Measurements from ENCODE around the gene CYFIP2. TPM values are rescaled to one million over a fixed set of nuclear protein-coding genes. Genes with fewer than 3 reads are reported as not detected.

CYFIP2 gene
- total and polyA plus RNA-seq, 2 of the 13 experiments (the other 11 are each of a cell fraction or from before 2014, with no cell fraction given), result 22.6 to 30.3 TPM

DNA sequence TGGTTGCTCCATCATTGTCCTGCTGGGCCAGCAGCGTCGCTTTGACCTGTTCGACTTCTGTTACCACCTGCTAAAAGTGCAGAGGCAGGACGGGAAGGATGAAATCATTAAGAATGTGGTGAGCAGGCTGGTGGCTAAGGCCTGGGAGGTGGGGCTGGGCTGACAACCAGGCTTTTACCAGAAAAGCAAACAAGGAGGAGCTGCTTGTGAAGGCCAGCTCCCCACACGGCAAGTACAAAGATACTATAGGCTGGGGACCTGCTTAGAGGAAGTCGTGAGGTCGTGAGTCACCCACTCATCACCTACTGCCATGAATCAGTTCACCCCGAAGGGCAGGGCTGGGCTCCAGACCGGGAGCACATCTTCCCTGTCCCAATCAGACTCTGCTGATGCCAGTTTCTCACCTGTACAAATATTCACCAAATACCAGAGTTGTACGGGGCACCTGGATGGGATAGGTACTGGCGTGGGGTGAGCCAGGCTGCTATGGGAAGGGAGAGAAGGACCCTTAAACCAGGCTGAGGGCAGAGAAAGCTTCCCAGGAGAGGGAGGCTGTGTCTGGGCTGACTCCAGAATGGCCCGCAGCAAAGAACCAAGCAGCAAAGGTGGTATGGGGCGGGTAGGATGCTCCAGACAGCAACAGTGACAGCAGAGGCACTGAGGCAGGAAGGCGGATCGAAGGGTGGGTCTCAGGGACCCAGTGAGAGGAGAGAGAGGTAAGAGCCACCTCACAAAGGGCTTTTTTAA lies 124.8 kb downstream of the CYFIP2 start (continued):
- TF ChIP-seq ZSCAN20 (CRISPR knock-in tag; IDR thresholded peaks at IDR 0.05; ENCODE audit: borderline replicate concordance), result no peak
- TF ChIP-seq, protein P1, sequence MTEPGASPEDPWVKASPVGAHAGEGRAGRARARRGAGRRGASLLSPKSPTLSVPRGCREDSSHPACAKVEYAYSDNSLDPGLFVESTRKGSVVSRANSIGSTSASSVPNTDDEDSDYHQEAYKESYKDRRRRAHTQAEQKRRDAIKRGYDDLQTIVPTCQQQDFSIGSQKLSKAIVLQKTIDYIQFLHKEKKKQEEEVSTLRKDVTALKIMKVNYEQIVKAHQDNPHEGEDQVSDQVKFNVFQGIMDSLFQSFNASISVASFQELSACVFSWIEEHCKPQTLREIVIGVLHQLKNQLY (CRISPR knock-in tag; IDR thresholded peaks at IDR 0.05), result 0 out of 2 replicates have a peak, but pooled peaks have one; percentile 12
- TF ChIP-seq ZNF331 (CRISPR knock-in tag; IDR thresholded peaks at IDR 0.05), result 0 out of 2 replicates have a peak, but pooled peaks have one; percentile 29
- no peak for TF ChIP-seq KLF11 (CRISPR knock-in tag; IDR thresholded peaks at IDR 0.05)
- TF ChIP-seq ZFP36L2 (CRISPR knock-in tag; IDR thresholded peaks at IDR 0.05), result no peak
- TF ChIP-seq, protein P2, sequence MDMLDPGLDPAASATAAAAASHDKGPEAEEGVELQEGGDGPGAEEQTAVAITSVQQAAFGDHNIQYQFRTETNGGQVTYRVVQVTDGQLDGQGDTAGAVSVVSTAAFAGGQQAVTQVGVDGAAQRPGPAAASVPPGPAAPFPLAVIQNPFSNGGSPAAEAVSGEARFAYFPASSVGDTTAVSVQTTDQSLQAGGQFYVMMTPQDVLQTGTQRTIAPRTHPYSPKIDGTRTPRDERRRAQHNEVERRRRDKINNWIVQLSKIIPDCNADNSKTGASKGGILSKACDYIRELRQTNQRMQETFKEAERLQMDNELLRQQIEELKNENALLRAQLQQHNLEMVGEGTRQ (IDR thresholded peaks at IDR 0.05; ENCODE audit: low read depth, low read length), result no peak
- TF ChIP-seq, protein P2 (CRISPR knock-in tag; IDR thresholded peaks at IDR 0.05; ENCODE audit: borderline replicate concordance), result no peak
- TF ChIP-seq, protein P3, sequence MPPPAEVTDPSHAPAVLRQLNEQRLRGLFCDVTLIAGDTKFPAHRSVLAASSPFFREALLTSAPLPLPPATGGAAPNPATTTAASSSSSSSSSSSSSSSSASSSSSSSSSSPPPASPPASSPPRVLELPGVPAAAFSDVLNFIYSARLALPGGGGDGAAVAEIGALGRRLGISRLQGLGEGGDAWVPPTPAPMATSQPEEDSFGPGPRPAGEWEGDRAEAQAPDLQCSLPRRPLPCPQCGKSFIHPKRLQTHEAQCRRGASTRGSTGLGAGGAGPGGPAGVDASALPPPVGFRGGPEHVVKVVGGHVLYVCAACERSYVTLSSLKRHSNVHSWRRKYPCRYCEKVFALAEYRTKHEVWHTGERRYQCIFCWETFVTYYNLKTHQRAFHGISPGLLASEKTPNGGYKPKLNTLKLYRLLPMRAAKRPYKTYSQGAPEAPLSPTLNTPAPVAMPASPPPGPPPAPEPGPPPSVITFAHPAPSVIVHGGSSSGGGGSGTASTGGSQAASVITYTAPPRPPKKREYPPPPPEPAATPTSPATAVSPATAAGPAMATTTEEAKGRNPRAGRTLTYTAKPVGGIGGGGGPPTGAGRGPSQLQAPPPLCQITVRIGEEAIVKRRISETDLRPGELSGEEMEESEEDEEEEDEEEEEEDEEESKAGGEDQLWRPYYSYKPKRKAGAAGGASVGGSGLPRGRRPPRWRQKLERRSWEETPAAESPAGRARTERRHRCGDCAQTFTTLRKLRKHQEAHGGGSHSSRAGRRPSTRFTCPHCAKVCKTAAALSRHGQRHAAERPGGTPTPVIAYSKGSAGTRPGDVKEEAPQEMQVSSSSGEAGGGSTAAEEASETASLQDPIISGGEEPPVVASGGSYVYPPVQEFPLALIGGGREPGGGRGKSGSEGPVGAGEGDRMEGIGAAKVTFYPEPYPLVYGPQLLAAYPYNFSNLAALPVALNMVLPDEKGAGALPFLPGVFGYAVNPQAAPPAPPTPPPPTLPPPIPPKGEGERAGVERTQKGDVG (CRISPR knock-in tag; IDR thresholded peaks at IDR 0.05; ENCODE audit: borderline replicate concordance), result no peak
- TF ChIP-seq, protein P4, sequence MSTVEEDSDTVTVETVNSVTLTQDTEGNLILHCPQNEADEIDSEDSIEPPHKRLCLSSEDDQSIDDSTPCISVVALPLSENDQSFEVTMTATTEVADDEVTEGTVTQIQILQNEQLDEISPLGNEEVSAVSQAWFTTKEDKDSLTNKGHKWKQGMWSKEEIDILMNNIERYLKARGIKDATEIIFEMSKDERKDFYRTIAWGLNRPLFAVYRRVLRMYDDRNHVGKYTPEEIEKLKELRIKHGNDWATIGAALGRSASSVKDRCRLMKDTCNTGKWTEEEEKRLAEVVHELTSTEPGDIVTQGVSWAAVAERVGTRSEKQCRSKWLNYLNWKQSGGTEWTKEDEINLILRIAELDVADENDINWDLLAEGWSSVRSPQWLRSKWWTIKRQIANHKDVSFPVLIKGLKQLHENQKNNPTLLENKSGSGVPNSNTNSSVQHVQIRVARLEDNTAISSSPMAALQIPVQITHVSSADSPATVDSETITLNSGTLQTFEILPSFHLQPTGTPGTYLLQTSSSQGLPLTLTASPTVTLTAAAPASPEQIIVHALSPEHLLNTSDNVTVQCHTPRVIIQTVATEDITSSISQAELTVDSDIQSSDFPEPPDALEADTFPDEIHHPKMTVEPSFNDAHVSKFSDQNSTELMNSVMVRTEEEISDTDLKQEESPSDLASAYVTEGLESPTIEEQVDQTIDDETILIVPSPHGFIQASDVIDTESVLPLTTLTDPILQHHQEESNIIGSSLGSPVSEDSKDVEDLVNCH (CRISPR knock-in tag; IDR thresholded peaks at IDR 0.05), result no peak
- TF ChIP-seq ZNF850 (CRISPR knock-in tag; conservative IDR thresholded peaks at IDR 0.05), result no peak
- TF ChIP-seq ZFY (CRISPR knock-in tag; IDR thresholded peaks at IDR 0.05), result peak; percentile 32; the same call in 1 of the 2 replicates
- TF ChIP-seq ATAD3A (CRISPR knock-in tag; IDR thresholded peaks at IDR 0.05), result no peak
- no peak for TF ChIP-seq ATF7 (IDR thresholded peaks at IDR 0.05)
- TF ChIP-seq ATF7 (CRISPR knock-in tag; IDR thresholded peaks at IDR 0.05), result no peak
- peak; percentile 65 for TF ChIP-seq SALL1 (CRISPR knock-in tag; IDR thresholded peaks at IDR 0.05)
- TF ChIP-seq ZIK1 (CRISPR knock-in tag; IDR thresholded peaks at IDR 0.05; ENCODE audit: borderline replicate concordance, low read depth), result no peak
- no peak for TF ChIP-seq GABPA (IDR thresholded peaks at IDR 0.05; ENCODE audit: low read depth, low read length)
- no peak for TF ChIP-seq GABPA (CRISPR knock-in tag; IDR thresholded peaks at IDR 0.05; ENCODE audit: low read depth)
- TF ChIP-seq, protein P5, sequence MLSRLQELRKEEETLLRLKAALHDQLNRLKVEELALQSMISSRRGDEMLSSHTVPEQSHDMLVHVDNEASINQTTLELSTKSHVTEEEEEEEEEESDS (CRISPR knock-in tag; IDR thresholded peaks at IDR 0.05; ENCODE audit: borderline replicate concordance), result no peak
- TF ChIP-seq TCF7 (IDR thresholded peaks at IDR 0.05; ENCODE audit: low read depth), result peak; percentile 40; the same call in 1 of the 2 replicates
- TF ChIP-seq GABPB1 (CRISPR knock-in tag; IDR thresholded peaks at IDR 0.05), result 0 out of 2 replicates have a peak, but pooled peaks have one; percentile 16
